Body of pancreas (tissue), 4 donors: ENCODE data around the gene MFAP5. TPM values are rescaled to one million over a fixed set of nuclear protein-coding genes. Genes with fewer than 3 reads are reported as not detected.

Experiments used
- ATAC-seq: fragments of 150-250 bp; one replicate; pipeline ENCODE4 v1.9.1; 2016
- DNase-seq, 4 donors: peaks; one replicate each; pipeline ENCODE4 v3.0.0-alpha.2; 2019
- H3K27ac ChIP-seq, 4 donors: fragments of 200-600 bp; sonication (generic); 1 replicate in 3 of 4; 2 replicates in 1 of 4; pipeline versions ENCODE4 v1.5.1 to v1.6.1; 2016 to 2019; ENCODE audit warnings: mild to moderate bottlenecking in 1 of 4, mixed read lengths in 1 of 4, moderate library complexity in 1 of 4
- H3K27me3 ChIP-seq, 2 donors: fragments of 200-600 bp; sonication (generic); one replicate each; pipeline ENCODE4 v1.6.0; 2016; ENCODE audit warnings: mild to moderate bottlenecking in 1 of 2
- H3K36me3 ChIP-seq, 2 donors: fragments of 200-600 bp; sonication (generic); replicated peaks in 1 of 2; 2 replicates each; pipeline ENCODE4 v1.5.1; 2016; ENCODE audit warnings: low read depth in 2 of 2; ENCODE audit not compliant: insufficient read depth in 1 of 2
- H3K4me1 ChIP-seq: fragments of 200-600 bp; sonication (generic); one replicate; pipeline ENCODE4 v1.6.0; 2016
- H3K4me3 ChIP-seq, 2 donors: fragments of 200-600 bp; sonication (generic); 1 replicate in 1 of 2; 2 replicates in 1 of 2; pipeline ENCODE4 v1.5.1; 2016 to 2019
- H3K9me3 ChIP-seq, 3 donors: fragments of 200-600 bp; sonication (generic); 1 replicate in 2 of 3; 2 replicates in 1 of 3; pipeline ENCODE4 v1.5.1; 2016
- POLR2A ChIP-seq, 3 donors: fragments of 450-650 bp; IDR thresholded peaks; one replicate each; pipeline ENCODE4 v1.6.1; 2016; ENCODE audit warnings: antibody characterized with exemption in 3 of 3, mild to moderate bottlenecking in 2 of 3
- WGBS, 2 donors: methylation state at CpG; one replicate each; pipeline ENCODE4 v1.1.5; 2017; 5-methylcytosine and 5-hydroxymethylcytosine counted together
- intact Hi-C: fragments of 100-400 bp; cut with DNase I; formaldehyde crosslinking; loops from one replicate; pipeline ENCODE4 v1.15.1; 2023
- total RNA-seq, 2 donors: library from RNA; depleted of rRNA; stranded (reverse); fragments of >200 nt; gene quantifications; one replicate each; pipeline ENCODE4 v1.1.0, GENCODE V29; 2016
- TF ChIP-seq, protein P1 (sequence below), 7 experiments: fragments of 450-650 bp in 4 of 7; fragments of 200-600 bp in 3 of 7; sonication (generic) in 3 of 7; IDR thresholded peaks; one replicate each; pipeline ENCODE4 v1.5.1; 2016 to 2019; ENCODE audit warnings: antibody characterized with exemption in 7 of 7

Gene MFAP5
- total RNA-seq, 2 donors from 2014 or later: 17.9 to 33.0 TPM

DNA sequence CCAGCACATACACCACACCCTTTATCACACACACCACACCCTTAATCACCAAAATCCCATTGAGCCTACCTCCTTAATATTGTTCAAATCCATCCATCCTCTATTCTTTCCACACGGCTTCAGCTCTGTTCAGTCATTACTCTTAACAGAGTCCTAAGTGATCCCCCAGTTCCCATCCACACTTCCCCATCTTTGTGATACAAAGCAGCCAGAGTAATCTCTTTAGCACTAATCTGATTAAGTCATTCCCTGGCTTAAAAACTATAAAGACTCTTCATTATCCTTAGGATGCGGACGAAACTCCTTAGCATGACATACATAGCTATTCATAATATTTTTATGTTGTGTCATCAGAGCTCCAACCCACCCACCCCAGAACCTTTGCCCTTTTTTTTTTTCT is 14.7 kb upstream of the MFAP5 start:
- DNase-seq: no peak
- intact Hi-C loops: loop anchor here (5.0 kb wide), 1 partner anchor 365 kb away; no protein-coding TSS in a partner anchor

GRCh38 chr12:8676651-8677050 is 14.0 kb upstream of the MFAP5 start:
- DNase-seq (no peak), ATAC-seq (no peak)
- no peaks in the 10 kb centered on the region for H3K9me3 ChIP-seq
- no peak overlapping the region for H3K27ac ChIP-seq
- H3K36me3 ChIP-seq: no peaks in the 10 kb centered on the region
- TF ChIP-seq, protein P1, sequence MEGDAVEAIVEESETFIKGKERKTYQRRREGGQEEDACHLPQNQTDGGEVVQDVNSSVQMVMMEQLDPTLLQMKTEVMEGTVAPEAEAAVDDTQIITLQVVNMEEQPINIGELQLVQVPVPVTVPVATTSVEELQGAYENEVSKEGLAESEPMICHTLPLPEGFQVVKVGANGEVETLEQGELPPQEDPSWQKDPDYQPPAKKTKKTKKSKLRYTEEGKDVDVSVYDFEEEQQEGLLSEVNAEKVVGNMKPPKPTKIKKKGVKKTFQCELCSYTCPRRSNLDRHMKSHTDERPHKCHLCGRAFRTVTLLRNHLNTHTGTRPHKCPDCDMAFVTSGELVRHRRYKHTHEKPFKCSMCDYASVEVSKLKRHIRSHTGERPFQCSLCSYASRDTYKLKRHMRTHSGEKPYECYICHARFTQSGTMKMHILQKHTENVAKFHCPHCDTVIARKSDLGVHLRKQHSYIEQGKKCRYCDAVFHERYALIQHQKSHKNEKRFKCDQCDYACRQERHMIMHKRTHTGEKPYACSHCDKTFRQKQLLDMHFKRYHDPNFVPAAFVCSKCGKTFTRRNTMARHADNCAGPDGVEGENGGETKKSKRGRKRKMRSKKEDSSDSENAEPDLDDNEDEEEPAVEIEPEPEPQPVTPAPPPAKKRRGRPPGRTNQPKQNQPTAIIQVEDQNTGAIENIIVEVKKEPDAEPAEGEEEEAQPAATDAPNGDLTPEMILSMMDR (IDR thresholded peaks at IDR 0.05): no peak
- no peak for TF ChIP-seq POLR2A (IDR thresholded peaks at IDR 0.05)
- 81 to 93% methylated on average over 4 of the region's 4 CpGs for WGBS, 2 donors
- intact Hi-C loops: loop anchor here (5.0 kb wide), 1 partner anchor 366 kb away; no protein-coding TSS in a partner anchor
- peaks cover 20% of the 10 kb centered on the region for H3K4me1 ChIP-seq
- no peak overlapping the region for H3K4me3 ChIP-seq
- H3K27me3 ChIP-seq: no peaks in the 10 kb centered on the region

More for the DNA sequence above, 14.7 kb upstream of the MFAP5 start:
- Histone ChIP-seq H3K4me3 (no peak overlapping the region), H3K9me3 (no peaks in the 10 kb centered on the region), H3K36me3 (no peaks in the 10 kb centered on the region), H3K27ac (no peak overlapping the region), H3K27me3 (no peaks in the 10 kb centered on the region), H3K4me1 (peaks cover 20% of the 10 kb centered on the region)
- ATAC-seq: no peak
- TF ChIP-seq, protein P1 (IDR thresholded peaks at IDR 0.05): no peak
- no peak for TF ChIP-seq POLR2A (IDR thresholded peaks at IDR 0.05)
- WGBS, 2 donors: 80 to 86% methylated on average over 3 of the region's 3 CpGs

GRCh38 chr12:8675591-8676036 is 13.0 kb upstream of the MFAP5 start:
- Histone ChIP-seq H3K4me3 (no peak overlapping the region), H3K36me3 (no peaks in the 10 kb centered on the region), H3K27me3 (no peaks in the 10 kb centered on the region), H3K9me3 (no peaks in the 10 kb centered on the region), H3K27ac (peak overlapping the region in 1 of 4 donors; percentile 60), H3K4me1 (peaks cover 13% of the 10 kb centered on the region)
- DNase-seq: no peak
- TF ChIP-seq POLR2A (IDR thresholded peaks at IDR 0.05): no peak
- TF ChIP-seq, protein P1 (IDR thresholded peaks at IDR 0.05): no peak
- intact Hi-C loops: loop anchor here (5.0 kb wide), 1 partner anchor 367 kb away; no protein-coding TSS in a partner anchor
- WGBS, 2 donors: 1 to 4% methylated on average over 3 of the region's 3 CpGs
- peak; percentile 60 for ATAC-seq

- DNase-seq (no peak), ATAC-seq (no peak)
- Histone ChIP-seq H3K4me3 (no peak overlapping the region), H3K27ac (no peak overlapping the region), H3K36me3 (no peaks in the 10 kb centered on the region), H3K9me3 (no peaks in the 10 kb centered on the region), H3K4me1 (peaks cover 13% of the 10 kb centered on the region), H3K27me3 (no peaks in the 10 kb centered on the region)
- 74 to 83% methylated on average over 5 of the region's 5 CpGs for WGBS, 2 donors
- intact Hi-C loops: no loop called here
- no peak for TF ChIP-seq POLR2A (IDR thresholded peaks at IDR 0.05)
- TF ChIP-seq, protein P1 (IDR thresholded peaks at IDR 0.05): no peak
These were observed 9.8 kb upstream of the MFAP5 start for GRCh38 chr12:8672381-8672780.

DNA sequence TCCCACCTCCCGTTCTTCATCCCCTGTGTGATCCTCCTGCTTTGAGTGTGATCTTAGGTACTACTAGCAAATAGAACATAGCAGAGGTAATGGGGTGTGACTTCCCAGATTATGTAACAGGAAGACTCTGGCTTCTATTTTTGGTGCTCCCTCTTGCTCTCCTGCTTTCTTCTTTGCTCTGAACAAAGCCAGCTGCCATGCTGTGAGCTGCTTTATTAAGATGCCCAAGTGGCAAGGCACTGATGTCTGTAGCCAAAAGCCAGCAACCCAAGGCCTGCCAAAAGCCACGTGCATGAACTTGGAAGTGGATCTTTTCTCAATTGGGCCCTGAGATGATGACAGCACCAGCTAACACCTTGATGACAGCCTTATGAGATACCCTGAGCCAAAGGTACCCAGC is 5.8 kb upstream of the MFAP5 start:
- H3K4me3 ChIP-seq: no peak overlapping the region
- no peak overlapping the region for H3K27ac ChIP-seq
- intact Hi-C loops: no loop called here
- no peak for ATAC-seq
- TF ChIP-seq POLR2A (IDR thresholded peaks at IDR 0.05): no peak
- TF ChIP-seq, protein P1 (IDR thresholded peaks at IDR 0.05): no peak
- H3K27me3 ChIP-seq: no peaks in the 10 kb centered on the region
- H3K36me3 ChIP-seq: no peaks in the 10 kb centered on the region
- H3K4me1 ChIP-seq: no peaks in the 10 kb centered on the region
- H3K9me3 ChIP-seq: no peaks in the 10 kb centered on the region
- DNase-seq: no peak
- WGBS, 2 donors: 59 to 77% methylated on average over 2 of the region's 2 CpGs
